GM23248 (cell line): ENCODE measurements around the gene CLMP. TPM values are rescaled to one million over a fixed set of nuclear protein-coding genes. Genes with fewer than 3 reads are reported as not detected.
"Not testable (repeated sequence)": the region's sequence is repeated elsewhere in the genome, so short reads cannot be mapped to it uniquely, and the experiment has no call there.

ENCODE experiments used
- DNase-seq: peaks from one replicate; pipeline ENCODE4 v3.0.0-alpha.2; 2015
- H2AFZ ChIP-seq: fragments of 200-600 bp; sonication (generic); 2 replicates; pipeline ENCODE4 v1.6.1; 2016; ENCODE audit warnings: antibody characterized with exemption
- H3F3A ChIP-seq: fragments of 200-600 bp; sonication (generic); 2 replicates; pipeline ENCODE4 v1.6.1; 2016; ENCODE audit warnings: mild to moderate bottlenecking, antibody characterized with exemption, mixed run types; ENCODE audit not compliant: insufficient read depth
- H3K27ac ChIP-seq: fragments of 200-600 bp; sonication (generic); 2 replicates; pipeline ENCODE4 v1.5.1; 2016; ENCODE audit warnings: mild to moderate bottlenecking
- H3K27me3 ChIP-seq: fragments of 200-600 bp; sonication (generic); replicated peaks from 2 replicates; pipeline ENCODE4 v1.6.1; 2016; ENCODE audit warnings: mild to moderate bottlenecking; ENCODE audit not compliant: insufficient read depth
- H3K36me3 ChIP-seq: fragments of 200-600 bp; sonication (generic); 2 replicates; pipeline ENCODE4 v1.6.1; 2016; ENCODE audit warnings: low read depth, mild to moderate bottlenecking
- H3K4me1 ChIP-seq: fragments of 200-600 bp; sonication (generic); 2 replicates; pipeline ENCODE4 v1.6.1; 2016; ENCODE audit warnings: mild to moderate bottlenecking; ENCODE audit not compliant: insufficient read depth
- H3K4me2 ChIP-seq: fragments of 200-600 bp; sonication (generic); one replicate; pipeline ENCODE4 v1.6.1; 2016; ENCODE audit warnings: mild to moderate bottlenecking; ENCODE audit not compliant: unreplicated experiment
- H3K4me3 ChIP-seq: fragments of 200-600 bp; sonication (generic); 2 replicates; pipeline ENCODE4 v1.5.1; 2016; ENCODE audit warnings: mild to moderate bottlenecking
- H3K79me2 ChIP-seq: fragments of 200-600 bp; sonication (generic); 2 replicates; pipeline ENCODE4 v1.6.1; 2016; ENCODE audit warnings: mild to moderate bottlenecking; ENCODE audit not compliant: insufficient read depth
- H3K9ac ChIP-seq: fragments of 200-600 bp; sonication (generic); 2 replicates; pipeline ENCODE4 v1.6.1; 2016; ENCODE audit warnings: mild to moderate bottlenecking
- H3K9me2 ChIP-seq: fragments of 200-600 bp; sonication (generic); 2 replicates; pipeline ENCODE4 v1.6.1; 2016; ENCODE audit warnings: mixed run types, mild to moderate bottlenecking, moderate library complexity; ENCODE audit not compliant: insufficient read depth
- H3K9me3 ChIP-seq: fragments of 200-600 bp; sonication (generic); one replicate; pipeline ENCODE4 v1.6.1; 2017; ENCODE audit warnings: low read depth
- H4K20me1 ChIP-seq: fragments of 200-600 bp; sonication (generic); 2 replicates; pipeline ENCODE4 v1.6.0; 2016; ENCODE audit not compliant: insufficient read depth
- EZH2 ChIP-seq: fragments of 200-600 bp; sonication (generic); IDR thresholded peaks from 2 replicates; pipeline ENCODE4 v1.6.1; 2018; ENCODE audit warnings: antibody characterized with exemption, mild to moderate bottlenecking; ENCODE audit not compliant: insufficient read depth, poor library complexity, severe bottlenecking
- EZH2phosphoT487 ChIP-seq: fragments of 200-600 bp; sonication (generic); IDR thresholded peaks from 2 replicates; pipeline ENCODE4 v1.6.1; 2018; ENCODE audit warnings: antibody characterized with exemption, moderate library complexity, mild to moderate bottlenecking, low read depth; ENCODE audit not compliant: insufficient read depth
- WGBS, 2 experiments: methylation state at CpG; one replicate each; pipeline ENCODE4 v1.1.6; 2015 to 2017; ENCODE audit warnings: low lambda C conversion rate in 2 of 2, low coverage in 1 of 2; ENCODE audit errors: missing lambda C conversion rate in 2 of 2; 5-methylcytosine and 5-hydroxymethylcytosine counted together
- in situ Hi-C: fragments of 300-500 bp; cut with MboI; formaldehyde crosslinking; loops from 2 replicates; pipeline ENCODE4 v1.15.0; 2020
- polyA plus RNA-seq: library from polyadenylated mRNA; unstranded; fragments of >200 nt; fragmentation: Nextera tagmentation; extraction: Ambion mirVana; gene quantifications from 2 replicates; pipeline ENCODE4 v1.2.1, GENCODE V29; 2016
- total RNA-seq: library from RNA; depleted of rRNA; stranded (reverse); fragments of >200 nt; shearing (Covaris generic); gene quantifications from 2 replicates; pipeline ENCODE4 v1.2.3, GENCODE V29; 2014

CLMP gene
- total and polyA plus RNA-seq, 2 experiments from 2014 or later = 166 to 215 TPM

DNA sequence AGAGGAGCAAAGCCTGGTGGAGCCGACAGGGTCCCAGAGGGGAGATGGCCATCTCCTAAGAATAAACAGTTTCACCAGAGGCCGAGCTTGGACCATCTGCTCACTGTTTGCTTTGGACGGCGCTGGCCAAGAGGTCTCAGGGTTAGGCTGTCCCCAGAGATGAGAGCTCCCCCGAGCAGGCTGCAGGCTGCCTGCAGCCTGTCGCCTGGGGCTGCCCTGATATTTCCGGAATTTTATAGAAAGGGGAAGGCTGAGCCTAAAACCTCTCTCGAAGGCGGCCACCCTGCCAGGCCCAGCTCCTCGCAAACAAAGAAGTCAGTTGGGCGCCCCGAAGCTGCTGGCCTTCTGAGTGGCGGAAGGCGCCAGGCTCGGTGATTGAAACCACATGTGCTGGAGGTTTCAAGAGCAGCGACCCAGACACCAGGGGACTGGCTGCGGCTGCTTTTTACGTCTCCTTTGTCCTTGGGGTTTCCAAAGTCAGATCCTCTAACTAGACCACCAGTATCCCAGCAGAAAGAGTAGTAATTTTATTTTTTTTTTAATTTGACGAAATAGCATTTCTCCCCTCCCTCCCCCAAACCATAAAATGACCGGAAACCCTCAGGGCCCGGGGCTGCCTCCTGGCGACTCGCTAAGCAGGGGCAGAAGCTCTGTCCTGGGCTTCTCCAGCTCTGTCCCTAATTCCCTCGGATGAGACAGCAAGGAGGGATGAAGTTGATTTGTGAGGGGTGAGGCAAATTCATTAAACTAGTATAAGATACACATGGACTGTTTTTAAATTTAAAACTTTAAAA, 57.4 kb downstream of the CLMP start:
- Histone ChIP-seq H3K4me1 (peaks cover 59% of the 10 kb centered on the region), H3K9me3 (no peaks in the 10 kb centered on the region), H2AFZ (no peak overlapping the region), H3K36me3 (no peaks in the 10 kb centered on the region; the same call in 1 of the 2 replicates), H3K4me3 (peak overlapping the region; percentile 39), H4K20me1 (no peaks in the 10 kb centered on the region), H3K27ac (peak overlapping the region; percentile 89), H3K9ac (peak overlapping the region; percentile 75), H3K4me2 (peak overlapping the region; percentile 58), H3K79me2 (peaks cover 50% of the 10 kb centered on the region), H3K27me3 (no peaks in the 10 kb centered on the region), H3K9me2 (no peaks in the 10 kb centered on the region), H3F3A (peaks cover 51% of the 10 kb centered on the region)
- WGBS, 2 experiments = 1 to 2% methylated on average over 24 of the region's 24 CpGs
- TF ChIP-seq EZH2phosphoT487 (no peak), EZH2 (no peak)
- DNase-seq = peak; percentile 92
- in situ Hi-C loops = no loop called here

GRCh38 chr11:123135863-123136446, 59.1 kb downstream of the CLMP start:
- peak overlapping the region; percentile 52 for H3K9ac ChIP-seq
- H3F3A ChIP-seq = peaks cover 59% of the 10 kb centered on the region
- H3K9me2 ChIP-seq = no peaks in the 10 kb centered on the region
- H3K27me3 ChIP-seq = no peaks in the 10 kb centered on the region
- TF ChIP-seq EZH2 (no peak), EZH2phosphoT487 (no peak)
- H2AFZ ChIP-seq = no peak overlapping the region
- H3K36me3 ChIP-seq = no peaks in the 10 kb centered on the region; the same call in 1 of the 2 replicates
- H3K9me3 ChIP-seq = no peaks in the 10 kb centered on the region
- H3K79me2 ChIP-seq = peaks cover 65% of the 10 kb centered on the region
- H4K20me1 ChIP-seq = no peaks in the 10 kb centered on the region
- peak; percentile 70 for DNase-seq
- in situ Hi-C loops = no loop called here
- H3K4me1 ChIP-seq = peaks cover 75% of the 10 kb centered on the region
- H3K4me2 ChIP-seq = peak overlapping the region; percentile 43
- peak overlapping the region; percentile 4; the same call in 1 of the 2 replicates for H3K4me3 ChIP-seq
- WGBS, 2 experiments = 23 to 28% methylated on average over 15 to 18 of the region's 18 CpGs
- peak overlapping the region; percentile 95 for H3K27ac ChIP-seq

DNA sequence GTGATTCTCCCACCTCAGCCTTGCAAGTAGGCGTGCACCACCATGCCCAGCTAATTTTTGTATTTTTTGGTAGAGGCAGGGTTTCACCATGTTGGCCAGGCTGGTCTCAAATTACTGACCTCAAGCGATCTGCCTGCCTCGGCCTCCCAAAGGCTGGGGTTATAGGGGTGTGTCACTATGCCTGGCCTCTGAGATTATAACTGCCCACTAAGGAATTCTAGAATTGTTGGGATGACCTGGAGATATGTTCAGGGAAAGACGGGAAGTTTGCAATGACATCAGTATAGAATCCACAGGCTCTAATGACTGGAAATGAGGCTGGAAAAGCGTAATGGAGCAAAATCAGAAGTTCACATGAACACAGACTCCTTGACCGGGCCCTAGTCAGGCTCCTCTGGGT, 62.2 kb downstream of the CLMP start:
- H2AFZ ChIP-seq = no peak overlapping the region
- no peaks in the 10 kb centered on the region for H3K9me2 ChIP-seq
- peaks cover 83% of the 10 kb centered on the region for H3K4me1 ChIP-seq
- no peak for DNase-seq
- in situ Hi-C loops = no loop called here
- no peak for TF ChIP-seq EZH2
- TF ChIP-seq EZH2phosphoT487 = no peak
- peak overlapping the region; percentile 29 for H3K4me2 ChIP-seq
- H3K79me2 ChIP-seq = peaks cover 82% of the 10 kb centered on the region
- no peaks in the 10 kb centered on the region for H3K27me3 ChIP-seq
- peak overlapping the region; percentile 95 for H3K27ac ChIP-seq
- 88 to 90% methylated on average over 6 of the region's 6 CpGs for WGBS, 2 experiments
- H4K20me1 ChIP-seq = no peaks in the 10 kb centered on the region
- H3K9me3 ChIP-seq = no peaks in the 10 kb centered on the region
- H3K36me3 ChIP-seq = peaks cover 10% of the 10 kb centered on the region; the same call in 1 of the 2 replicates
- H3K4me3 ChIP-seq = no peak overlapping the region
- H3F3A ChIP-seq = peaks cover 80% of the 10 kb centered on the region
- H3K9ac ChIP-seq = peak overlapping the region; percentile 74

DNA sequence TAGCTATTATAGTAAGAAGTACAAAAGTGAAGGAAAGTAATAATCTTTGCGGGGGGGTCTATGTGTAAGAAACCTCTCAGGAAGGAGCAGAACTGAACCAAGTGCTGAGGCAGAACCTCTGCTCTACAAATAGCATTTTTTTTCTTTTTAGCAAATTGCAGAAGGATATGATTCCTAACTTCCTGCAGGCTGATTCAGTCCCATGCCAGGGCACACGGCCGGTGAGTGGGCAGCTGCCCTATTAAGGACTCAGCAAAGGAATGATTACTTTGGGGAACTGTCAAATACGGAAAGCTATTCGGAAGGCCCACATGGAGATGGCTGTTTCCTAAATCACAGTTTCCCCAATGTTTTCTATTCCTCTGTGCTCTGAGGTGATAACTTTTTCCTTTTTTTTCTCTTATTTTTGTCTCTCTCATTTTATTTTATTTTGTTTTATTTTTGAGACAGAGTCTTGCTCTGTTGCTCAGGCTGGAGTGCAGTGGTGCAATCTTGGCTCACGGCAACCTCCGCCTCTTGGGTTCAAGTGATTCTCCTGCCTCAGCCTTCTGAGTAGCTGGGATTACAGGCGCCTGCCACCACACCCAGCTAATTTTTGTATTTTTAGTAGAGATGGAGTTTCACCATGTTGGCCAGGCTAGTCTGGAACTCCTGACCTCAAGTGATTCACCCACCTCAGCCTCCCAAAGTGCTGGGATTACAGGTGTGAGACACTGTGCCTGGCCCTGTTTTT, 62.8 kb downstream of the CLMP start:
- H3K9me3 ChIP-seq, H3K4me3 ChIP-seq, H2AFZ ChIP-seq, H3K9me2 ChIP-seq, in situ Hi-C loops, H4K20me1 ChIP-seq, H3K27me3 ChIP-seq: not testable (repeated sequence)
- 38 to 40% methylated on average over 8 of the region's 8 CpGs for WGBS, 2 experiments
- Histone ChIP-seq H3F3A (peaks cover 87% of the 10 kb centered on the region), H3K9ac (peak overlapping the region; percentile 74), H3K4me2 (peak overlapping the region; percentile 29), H3K27ac (peak overlapping the region; percentile 95), H3K36me3 (peaks cover 15% of the 10 kb centered on the region; the same call in 1 of the 2 replicates), H3K79me2 (peaks cover 87% of the 10 kb centered on the region), H3K4me1 (peaks cover 78% of the 10 kb centered on the region)
- DNase-seq = peak; percentile 85
